Activated CD8-positive, alpha-beta memory T cell treated with anti-CD3 and anti-CD28 coated beads, Interleukin-2, amount 10 ng/mL, durations not matched to agents 7 days and 5 days (primary cell): ENCODE results near the gene KSR2. TPM values are rescaled to one million over a fixed set of nuclear protein-coding genes. Genes with fewer than 3 reads are reported as not detected.

ENCODE experiments used
- ATAC-seq: fragments of 150-1000 bp; cut with Tn5 transposase; one replicate; pipeline ENCODE4 v1.10.0; 2021; ENCODE audit warnings: moderate library complexity
- CTCF ChIA-PET: fragments of 350-600 bp; sonication (Branson Sonifier 250); formaldehyde crosslinking; loops from one replicate; lab custom pipeline; 2021; ENCODE audit warnings: antibody characterized with exemption; lab: Charles Lee
- DNase-seq: peaks from one replicate; pipeline ENCODE4 v3.0.0-alpha.2; 2020
- H3K27ac Mint-ChIP-seq: one replicate; pipeline ENCODE4 v1.8.0; 2021; ENCODE audit warnings: mild to moderate bottlenecking, mixed read lengths
- H3K27me3 Mint-ChIP-seq: one replicate; pipeline ENCODE4 v1.8.0; 2021; ENCODE audit warnings: mixed read lengths
- H3K36me3 Mint-ChIP-seq: one replicate; pipeline ENCODE4 v1.8.0; 2021; ENCODE audit warnings: mild to moderate bottlenecking, mixed read lengths
- H3K4me1 Mint-ChIP-seq: one replicate; pipeline ENCODE4 v1.8.0; 2021; ENCODE audit warnings: mixed read lengths
- H3K4me3 Mint-ChIP-seq: one replicate; pipeline ENCODE4 v1.8.0; 2021; ENCODE audit warnings: mild to moderate bottlenecking, moderate library complexity, mixed read lengths
- H3K9me3 Mint-ChIP-seq: one replicate; pipeline ENCODE4 v1.8.0; 2022; ENCODE audit warnings: low read depth, mixed read lengths
- total RNA-seq, 2 experiments: library from RNA; stranded (reverse); gene quantifications; one replicate each; pipeline ENCODE4 v1.2.3, GENCODE V29; 2021

The KSR2 gene
- total RNA-seq, 2 experiments from 2014 or later: not detected

DNA sequence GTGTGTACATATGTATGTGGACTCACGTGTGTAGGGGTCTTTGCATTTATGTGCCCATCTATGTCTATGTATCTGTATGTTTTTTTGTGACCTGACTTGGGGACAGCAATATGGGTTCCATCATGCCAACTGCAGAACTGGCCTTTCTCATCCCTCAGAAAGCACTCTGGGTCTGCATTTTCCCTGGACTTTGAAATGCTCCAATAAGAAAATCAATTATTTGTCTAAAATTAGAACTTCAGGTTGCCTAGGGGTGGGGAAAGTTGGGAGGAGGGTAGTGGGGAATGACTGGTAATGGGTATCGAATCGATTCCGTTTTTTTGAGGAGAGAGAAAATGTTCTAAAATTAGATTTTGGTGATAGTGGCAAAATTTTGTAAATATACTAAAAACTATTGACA, 466.6 kb downstream of the KSR2 start:
- ATAC-seq (no peak), DNase-seq (no peak)
- Mint-ChIP-seq H3K4me3 (no peak overlapping the region), H3K27me3 (no peaks in the 10 kb centered on the region), H3K27ac (no peak overlapping the region), H3K4me1 (no peaks in the 10 kb centered on the region), H3K9me3 (no peaks in the 10 kb centered on the region), H3K36me3 (no peaks in the 10 kb centered on the region)
- CTCF ChIA-PET: no interaction called here

DNA sequence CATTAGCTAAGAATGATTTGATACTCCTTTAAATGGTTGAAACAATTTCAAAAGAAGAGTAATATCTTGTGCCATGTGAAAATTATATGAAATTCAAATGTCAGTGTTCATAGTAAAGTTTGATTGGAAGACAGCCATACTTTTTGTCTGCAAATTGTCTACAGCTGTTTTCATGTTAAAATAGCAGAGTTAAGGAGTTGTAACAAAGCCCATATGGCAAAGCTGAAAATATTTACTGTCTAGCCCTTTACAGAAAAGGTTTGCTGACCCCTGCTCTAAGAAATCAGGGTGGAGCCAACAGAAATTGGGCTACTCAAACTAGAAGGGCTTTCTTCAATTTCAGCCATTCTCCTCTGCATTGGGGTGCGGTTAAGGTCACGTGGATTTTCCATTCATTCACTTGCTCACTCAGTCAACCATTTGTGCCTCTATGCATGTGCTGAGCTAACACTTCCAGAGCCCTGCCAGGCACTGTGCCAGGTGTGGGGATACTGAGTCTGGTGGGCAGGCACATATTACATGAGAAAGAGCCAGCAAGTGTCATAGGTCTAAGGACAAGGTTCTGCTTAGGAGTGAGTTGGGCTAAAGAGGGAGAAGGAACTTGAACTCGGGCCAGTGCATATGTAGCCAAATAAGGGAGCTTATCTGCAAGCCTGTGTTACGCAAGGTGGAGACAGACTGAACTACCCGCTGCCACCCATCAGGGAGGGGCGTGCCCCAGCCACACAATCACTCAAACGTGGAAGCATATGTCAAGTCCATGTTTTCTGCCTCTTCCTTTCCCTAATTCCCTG, 467.5 kb downstream of the KSR2 start:
- ATAC-seq: no peak
- no peak overlapping the region for H3K4me3 Mint-ChIP-seq
- CTCF ChIA-PET: interaction anchor here (0.6 kb wide), 1 partner anchor 113 kb away, joined by 4 read pairs; no protein-coding TSS in a partner anchor

GRCh38 chr12:117499759-117500485, 468.9 kb downstream of the KSR2 start:
- DNase-seq: no peak
- Mint-ChIP-seq H3K4me3 (no peak overlapping the region), H3K27ac (no peak overlapping the region), H3K36me3 (no peaks in the 10 kb centered on the region), H3K4me1 (no peaks in the 10 kb centered on the region), H3K9me3 (no peaks in the 10 kb centered on the region), H3K27me3 (no peaks in the 10 kb centered on the region)
- CTCF ChIA-PET: no interaction called here
- ATAC-seq: no peak

More for the DNA sequence above, 467.5 kb downstream of the KSR2 start:
- no peak overlapping the region for H3K27ac Mint-ChIP-seq
- no peaks in the 10 kb centered on the region for H3K9me3 Mint-ChIP-seq
- no peaks in the 10 kb centered on the region for H3K27me3 Mint-ChIP-seq
- no peaks in the 10 kb centered on the region for H3K36me3 Mint-ChIP-seq
- no peak for DNase-seq
- H3K4me1 Mint-ChIP-seq: no peaks in the 10 kb centered on the region

DNA sequence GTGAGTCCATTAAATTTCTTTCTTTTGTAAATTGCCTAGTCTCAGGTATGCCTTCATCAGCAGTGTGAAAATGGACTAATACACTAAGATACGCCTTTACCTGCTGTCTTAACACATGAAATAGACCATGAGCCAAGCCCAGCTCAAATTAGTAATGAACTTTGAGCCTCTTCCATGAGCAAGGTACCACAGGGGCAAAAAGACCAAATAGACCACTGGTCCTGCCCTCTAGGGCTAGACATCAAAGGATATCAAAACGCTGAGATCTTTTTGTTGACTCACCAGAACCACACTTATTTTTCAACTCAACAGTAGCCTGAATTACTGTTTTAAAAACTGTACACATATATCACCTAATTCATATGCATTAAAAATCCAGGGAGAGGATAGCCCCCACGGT, 469.9 kb downstream of the KSR2 start:
- Mint-ChIP-seq H3K27me3 (no peaks in the 10 kb centered on the region), H3K9me3 (no peaks in the 10 kb centered on the region), H3K4me3 (no peak overlapping the region), H3K4me1 (no peaks in the 10 kb centered on the region), H3K27ac (no peak overlapping the region), H3K36me3 (no peaks in the 10 kb centered on the region)
- ATAC-seq (no peak), DNase-seq (no peak)
- CTCF ChIA-PET: no interaction called here

DNA sequence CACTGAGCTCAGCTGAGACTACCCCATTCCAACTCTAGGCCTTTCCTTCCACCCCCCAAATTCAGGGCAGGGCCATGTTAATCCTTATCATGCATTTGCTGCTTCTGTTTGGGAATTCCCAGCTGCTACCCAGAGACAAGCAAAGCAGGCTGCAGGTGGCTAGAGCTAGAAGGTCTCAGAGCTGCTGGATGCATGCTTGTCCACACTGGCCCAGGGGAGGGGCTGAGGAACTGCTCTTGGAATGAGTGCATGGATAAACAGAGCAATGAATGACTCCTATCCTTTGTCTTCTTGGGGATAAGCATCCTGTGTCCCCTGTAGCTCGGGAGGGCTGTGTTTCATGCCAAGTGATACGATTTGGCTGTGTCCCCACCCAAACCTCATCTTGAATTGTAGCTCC, 470.5 kb downstream of the KSR2 start:
- ATAC-seq: no peak
- H3K9me3 Mint-ChIP-seq: no peaks in the 10 kb centered on the region
- DNase-seq: no peak
- H3K4me1 Mint-ChIP-seq: no peaks in the 10 kb centered on the region
- CTCF ChIA-PET: no interaction called here
- no peak overlapping the region for H3K4me3 Mint-ChIP-seq
- H3K36me3 Mint-ChIP-seq: no peaks in the 10 kb centered on the region
- no peaks in the 10 kb centered on the region for H3K27me3 Mint-ChIP-seq
- no peak overlapping the region for H3K27ac Mint-ChIP-seq

GRCh38 chr12:117497407-117497806, 471.4 kb downstream of the KSR2 start:
- H3K36me3 Mint-ChIP-seq: no peaks in the 10 kb centered on the region
- ATAC-seq (no peak), DNase-seq (no peak)
- H3K9me3 Mint-ChIP-seq: no peaks in the 10 kb centered on the region
- CTCF ChIA-PET: interaction anchor here (0.7 kb wide), 1 partner anchor 218 kb away, joined by 3 read pairs; no protein-coding TSS in a partner anchor
- H3K4me3 Mint-ChIP-seq: no peak overlapping the region
- H3K4me1 Mint-ChIP-seq: no peaks in the 10 kb centered on the region
- no peaks in the 10 kb centered on the region for H3K27me3 Mint-ChIP-seq
- no peak overlapping the region for H3K27ac Mint-ChIP-seq

DNA sequence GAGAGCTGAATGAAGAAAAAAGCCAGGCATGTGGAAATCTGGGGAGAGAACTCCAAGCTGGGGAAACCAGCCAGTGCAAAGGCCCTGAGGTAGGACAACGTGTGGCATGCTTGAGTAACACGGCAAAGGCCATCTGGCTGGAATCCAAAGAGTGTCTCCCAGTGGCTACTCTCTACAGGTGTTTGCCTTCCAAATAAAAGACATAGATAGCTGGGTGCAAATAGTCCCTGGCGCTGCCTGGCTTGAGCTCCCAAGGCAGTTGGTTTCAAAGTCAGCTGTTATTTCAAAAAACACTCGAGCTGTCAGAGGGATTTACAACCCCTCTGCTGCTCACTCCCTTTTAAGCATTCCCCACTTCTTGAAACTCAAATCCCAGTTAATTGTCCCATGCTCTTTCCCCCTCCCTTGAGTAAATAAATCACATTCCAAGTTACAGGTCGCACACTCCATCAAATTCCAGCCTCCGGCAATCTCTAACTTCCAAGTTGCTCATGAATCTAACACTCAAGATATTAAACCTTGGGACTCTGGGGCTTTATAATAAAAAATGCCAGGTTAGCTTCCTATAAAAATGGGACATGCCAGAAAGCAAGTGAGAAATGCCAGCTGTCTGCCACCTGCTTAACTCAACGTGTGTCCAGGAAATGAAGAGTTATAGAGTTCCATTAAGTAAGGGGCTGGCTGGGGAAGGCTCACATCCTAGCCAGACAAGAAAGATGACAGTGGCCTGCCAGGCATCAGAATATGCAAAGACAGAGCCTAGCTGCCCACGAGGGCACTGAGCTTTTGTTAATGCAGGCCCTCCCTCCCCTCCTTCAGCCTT, 473.7 kb downstream of the KSR2 start:
- no peak overlapping the region for H3K27ac Mint-ChIP-seq

GRCh38 chr12:117491711-117492110, 477.1 kb downstream of the KSR2 start:
- no peak for ATAC-seq
- CTCF ChIA-PET: no interaction called here

More for the DNA sequence above, 473.7 kb downstream of the KSR2 start:
- Mint-ChIP-seq H3K9me3 (peaks cover 2% of the 10 kb centered on the region), H3K36me3 (no peaks in the 10 kb centered on the region), H3K27me3 (no peaks in the 10 kb centered on the region), H3K4me3 (no peak overlapping the region), H3K4me1 (no peaks in the 10 kb centered on the region)
- CTCF ChIA-PET: no interaction called here
- ATAC-seq: no peak
- DNase-seq: no peak

DNA sequence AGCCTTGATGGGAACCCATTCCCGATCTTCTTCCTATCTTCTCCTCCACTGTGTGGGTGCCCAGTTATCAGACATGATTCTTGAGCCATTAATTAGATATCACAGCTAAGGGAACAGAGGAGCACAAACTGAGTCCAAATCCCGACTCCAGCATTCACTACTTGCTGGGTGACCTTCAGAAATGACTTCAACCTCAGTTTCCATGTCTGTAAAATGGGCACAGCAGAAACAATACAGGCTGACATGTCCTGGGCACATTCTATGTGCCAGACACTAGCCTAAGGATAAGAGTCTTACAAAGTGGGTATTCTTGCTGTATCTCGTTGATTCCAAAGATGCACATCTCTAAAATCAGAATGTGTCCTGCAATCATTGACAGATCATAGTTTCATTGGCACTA, 478.7 kb downstream of the KSR2 start:
- Mint-ChIP-seq H3K27ac (no peak overlapping the region), H3K36me3 (no peaks in the 10 kb centered on the region), H3K4me3 (no peak overlapping the region), H3K9me3 (peaks cover 2% of the 10 kb centered on the region), H3K27me3 (no peaks in the 10 kb centered on the region), H3K4me1 (no peaks in the 10 kb centered on the region)
- ATAC-seq (no peak), DNase-seq (no peak)
- CTCF ChIA-PET: no interaction called here

More at GRCh38 chr12:117491711-117492110, 477.1 kb downstream of the KSR2 start:
- no peak overlapping the region for H3K4me3 Mint-ChIP-seq
- no peak for DNase-seq
- H3K36me3 Mint-ChIP-seq: no peaks in the 10 kb centered on the region
- H3K27me3 Mint-ChIP-seq: no peaks in the 10 kb centered on the region
- H3K9me3 Mint-ChIP-seq: peaks cover 2% of the 10 kb centered on the region
- no peaks in the 10 kb centered on the region for H3K4me1 Mint-ChIP-seq
- H3K27ac Mint-ChIP-seq: no peak overlapping the region

GRCh38 chr12:117489671-117490070, 479.1 kb downstream of the KSR2 start:
- no peaks in the 10 kb centered on the region for H3K4me1 Mint-ChIP-seq
- H3K36me3 Mint-ChIP-seq: no peaks in the 10 kb centered on the region
- peaks cover 2% of the 10 kb centered on the region for H3K9me3 Mint-ChIP-seq
- no peak for DNase-seq
- no peaks in the 10 kb centered on the region for H3K27me3 Mint-ChIP-seq
- H3K27ac Mint-ChIP-seq: no peak overlapping the region
- ATAC-seq: no peak
- CTCF ChIA-PET: no interaction called here
- H3K4me3 Mint-ChIP-seq: no peak overlapping the region

GRCh38 chr12:117486840-117487659, 481.7 kb downstream of the KSR2 start:
- no peak for ATAC-seq

GRCh38 chr12:117485984-117486839, 482.6 kb downstream of the KSR2 start:
- no peaks in the 10 kb centered on the region for H3K27me3 Mint-ChIP-seq
- no peaks in the 10 kb centered on the region for H3K4me1 Mint-ChIP-seq
- H3K27ac Mint-ChIP-seq: no peak overlapping the region
- no peaks in the 10 kb centered on the region for H3K9me3 Mint-ChIP-seq
- no peaks in the 10 kb centered on the region for H3K36me3 Mint-ChIP-seq
- no peak for DNase-seq
- no peak overlapping the region for H3K4me3 Mint-ChIP-seq
- ATAC-seq: no peak
- CTCF ChIA-PET: no interaction called here

More at GRCh38 chr12:117486840-117487659, 481.7 kb downstream of the KSR2 start:
- Mint-ChIP-seq H3K27me3 (no peaks in the 10 kb centered on the region), H3K4me3 (no peak overlapping the region), H3K4me1 (no peaks in the 10 kb centered on the region), H3K36me3 (no peaks in the 10 kb centered on the region), H3K27ac (no peak overlapping the region), H3K9me3 (peaks cover 2% of the 10 kb centered on the region)
- DNase-seq: no peak
- CTCF ChIA-PET: no interaction called here
